ENCODE results near the gene IQSEC2.

IQSEC2 gene

GRCh38 chrX:53280331-53281320 lies 758 bp downstream of the IQSEC2 start:
- TF ChIP-seq, protein P1, sequence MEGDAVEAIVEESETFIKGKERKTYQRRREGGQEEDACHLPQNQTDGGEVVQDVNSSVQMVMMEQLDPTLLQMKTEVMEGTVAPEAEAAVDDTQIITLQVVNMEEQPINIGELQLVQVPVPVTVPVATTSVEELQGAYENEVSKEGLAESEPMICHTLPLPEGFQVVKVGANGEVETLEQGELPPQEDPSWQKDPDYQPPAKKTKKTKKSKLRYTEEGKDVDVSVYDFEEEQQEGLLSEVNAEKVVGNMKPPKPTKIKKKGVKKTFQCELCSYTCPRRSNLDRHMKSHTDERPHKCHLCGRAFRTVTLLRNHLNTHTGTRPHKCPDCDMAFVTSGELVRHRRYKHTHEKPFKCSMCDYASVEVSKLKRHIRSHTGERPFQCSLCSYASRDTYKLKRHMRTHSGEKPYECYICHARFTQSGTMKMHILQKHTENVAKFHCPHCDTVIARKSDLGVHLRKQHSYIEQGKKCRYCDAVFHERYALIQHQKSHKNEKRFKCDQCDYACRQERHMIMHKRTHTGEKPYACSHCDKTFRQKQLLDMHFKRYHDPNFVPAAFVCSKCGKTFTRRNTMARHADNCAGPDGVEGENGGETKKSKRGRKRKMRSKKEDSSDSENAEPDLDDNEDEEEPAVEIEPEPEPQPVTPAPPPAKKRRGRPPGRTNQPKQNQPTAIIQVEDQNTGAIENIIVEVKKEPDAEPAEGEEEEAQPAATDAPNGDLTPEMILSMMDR (conservative IDR thresholded peaks at IDR 0.05), result no peak
- H3K27ac ChIP-seq, result peak overlapping the region; percentile 52; the same call in 1 of the 2 replicates

- TF ChIP-seq, protein P1 (conservative IDR thresholded peaks at IDR 0.05), result no peak
- no peak overlapping the region for H3K27ac ChIP-seq
These were observed 1.8 kb downstream of the IQSEC2 start for GRCh38 chrX:53279296-53280237.

DNA sequence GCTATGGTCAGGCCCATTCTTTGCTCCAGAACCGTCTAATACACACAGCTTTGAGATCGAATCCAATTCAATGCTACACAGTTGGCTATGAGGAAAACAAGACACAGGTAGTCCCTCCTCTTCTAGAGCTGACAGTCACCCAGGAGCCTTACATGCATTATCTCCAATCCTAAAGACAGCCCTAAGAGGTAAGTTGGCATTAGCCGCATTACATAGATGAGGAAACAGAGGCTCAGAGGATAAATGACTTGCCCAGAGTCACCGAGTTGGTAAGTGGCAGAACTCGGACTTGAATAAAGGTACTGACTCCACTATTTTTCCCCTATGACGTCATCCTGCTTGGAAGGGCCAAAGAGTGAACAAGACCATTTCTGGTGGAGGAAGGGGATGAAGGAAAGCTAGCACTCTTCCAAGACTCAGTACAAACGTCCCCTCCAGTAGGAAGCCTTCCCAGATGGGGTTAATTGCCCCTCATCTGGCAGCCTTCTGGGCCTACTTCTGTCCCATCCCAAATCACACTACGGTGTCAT lies 8.5 kb downstream of the IQSEC2 start:
- TF ChIP-seq, protein P1 (conservative IDR thresholded peaks at IDR 0.05), result no peak

GRCh38 chrX:53269536-53270107 lies 11.8 kb downstream of the IQSEC2 start:
- TF ChIP-seq, protein P1 (conservative IDR thresholded peaks at IDR 0.05), result no peak
- H3K27ac ChIP-seq, result no peak overlapping the region

More for the DNA sequence above, 8.5 kb downstream of the IQSEC2 start:
- no peak overlapping the region for H3K27ac ChIP-seq

DNA sequence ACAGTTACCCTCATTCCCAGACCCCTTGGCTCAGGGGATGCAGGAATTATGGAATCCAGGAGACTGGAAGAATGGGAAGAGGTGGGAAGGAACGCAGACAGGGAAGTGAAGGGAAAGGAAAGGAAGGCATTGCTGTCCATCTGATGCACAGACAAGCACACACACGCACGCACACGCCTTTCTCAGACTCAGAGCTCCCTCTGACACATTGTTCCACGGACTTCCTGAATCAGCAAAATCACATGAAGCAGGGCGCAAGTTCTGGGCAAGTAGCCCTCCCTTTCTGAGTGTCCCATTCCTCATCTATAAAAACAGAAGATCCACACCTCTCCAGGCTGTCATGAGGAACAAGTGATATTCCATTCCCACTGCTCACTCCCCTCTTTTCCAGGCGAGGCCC lies 13.2 kb downstream of the IQSEC2 start:
- TF ChIP-seq, protein P1 (conservative IDR thresholded peaks at IDR 0.05), result no peak
- no peak overlapping the region for H3K27ac ChIP-seq

GRCh38 chrX:53266914-53267313 lies 14.5 kb downstream of the IQSEC2 start:
- TF ChIP-seq, protein P1 (conservative IDR thresholded peaks at IDR 0.05), result no peak
- H3K27ac ChIP-seq, result no peak overlapping the region
